Panc1 (cell line): ENCODE data around the gene TENM3. TPM values are rescaled to one million over a fixed set of nuclear protein-coding genes. Genes with fewer than 3 reads are reported as not detected.

Experiments used
- ATAC-seq: fragments of 200-7000 bp; cut with Tn5 transposase; 2 replicates; pipeline ENCODE4 v1.9.1; 2020; ENCODE audit warnings: mild to moderate bottlenecking, moderate library complexity
- BruUV-seq: library from RNA; stranded (reverse); fragments of 400-500 nt; replicated peaks from 2 replicates; lab custom pipeline; 2021; lab: Mats Ljungman, UMichigan
- CTCF ChIA-PET: fragments of 300-600 bp; sonication (Branson Sonifier 250); formaldehyde crosslinking; loops from one replicate; lab custom pipeline; 2022; ENCODE audit warnings: antibody characterized with exemption; lab: Charles Lee
- POLR2A ChIA-PET: fragments of 300-600 bp; sonication (Branson Sonifier 250); formaldehyde crosslinking; loops from one replicate; lab custom pipeline; 2022; ENCODE audit warnings: antibody characterized with exemption; lab: Charles Lee
- DNase-seq: peaks from one replicate; pipeline ENCODE4 v3.0.0-alpha.2; 2010; ENCODE audit warnings: low read depth, low spot score
- H3K27ac ChIP-seq: 2 replicates; pipeline ENCODE4 v1.5.1; 2011; ENCODE audit warnings: mild to moderate bottlenecking, low read length, inconsistent platforms
- H3K27me3 ChIP-seq: fragments of 200-500 bp; sonication (Bioruptor generic); 2 replicates; pipeline ENCODE4 v1.6.0; 2014; ENCODE audit warnings: low read length, inconsistent platforms; ENCODE audit not compliant: control insufficient read depth, insufficient read depth
- H3K36me3 ChIP-seq: fragments of 200-500 bp; sonication (Bioruptor generic); 2 replicates; pipeline ENCODE4 v1.5.1; 2014; ENCODE audit warnings: inconsistent platforms, mild to moderate bottlenecking, low read length, moderate library complexity; ENCODE audit not compliant: control insufficient read depth, insufficient read depth
- H3K4me1 ChIP-seq: 2 replicates; pipeline ENCODE4 v1.5.1; 2011; ENCODE audit warnings: inconsistent platforms, mild to moderate bottlenecking, low read length, moderate library complexity; ENCODE audit not compliant: control insufficient read depth, insufficient read depth
- H3K4me3 ChIP-seq, 2 experiments: 2 replicates each; pipeline ENCODE4 v1.5.1; 2011 to 2012; ENCODE audit warnings: low read depth in 2 of 2, low read length in 2 of 2, mild to moderate bottlenecking in 2 of 2, inconsistent platforms in 1 of 2, moderate library complexity in 1 of 2
- H3K9me3 ChIP-seq: fragments of 200-500 bp; sonication (Bioruptor generic); 2 replicates; pipeline ENCODE4 v1.5.1; 2014; ENCODE audit warnings: low read depth, mild to moderate bottlenecking, inconsistent platforms, low read length, moderate library complexity; ENCODE audit not compliant: control insufficient read depth, insufficient read depth
- CTCF ChIP-seq: fragments of 450-650 bp; IDR thresholded peaks from 2 replicates; pipeline ENCODE4 v1.5.1; 2017; ENCODE audit warnings: mild to moderate bottlenecking
- POLR2AphosphoS5 ChIP-seq: IDR thresholded peaks from 2 replicates; pipeline ENCODE4 v1.6.1; 2012; ENCODE audit warnings: mild to moderate bottlenecking, low read depth, low read length, moderate library complexity
- REST ChIP-seq, 2 experiments: IDR thresholded peaks; 2 replicates each; pipeline ENCODE4 v1.6.1; 2011 to 2012; ENCODE audit warnings: low read depth in 2 of 2, control low read depth in 1 of 2, low read length in 1 of 2, mild to moderate bottlenecking in 1 of 2, moderate library complexity in 1 of 2; ENCODE audit not compliant: insufficient read depth in 1 of 2
- SIN3A ChIP-seq: IDR thresholded peaks from 2 replicates; pipeline ENCODE4 v1.6.1; 2012; ENCODE audit warnings: low read depth, mild to moderate bottlenecking, low read length, moderate library complexity, borderline replicate concordance; ENCODE audit not compliant: insufficient read depth
- TCF7L2 ChIP-seq: IDR thresholded peaks from 2 replicates; pipeline ENCODE4 v1.6.1; 2011; ENCODE audit warnings: mild to moderate bottlenecking, low read depth, low read length, inconsistent platforms
- in situ Hi-C: cut with HindIII; loops from 2 replicates; pipeline ENCODE4 v1.10.0; 2016; ENCODE audit warnings: low sequenced_read_pairs, low pct_unique_long_range_greater_than_20kb
- intact Hi-C: fragments of 100-400 bp; cut with micrococcal nuclease; formaldehyde crosslinking; loops from one replicate; pipeline ENCODE4 v1.10.0; 2022; ENCODE audit not compliant: unreplicated experiment
- total RNA-seq: library from RNA; stranded (reverse); gene quantifications from one replicate; pipeline ENCODE4 v1.2.1, GENCODE V29; 2021; ENCODE audit not compliant: unreplicated experiment

TENM3 gene
- total RNA-seq, 1 experiment from 2014 or later, result 0.95 TPM

DNA sequence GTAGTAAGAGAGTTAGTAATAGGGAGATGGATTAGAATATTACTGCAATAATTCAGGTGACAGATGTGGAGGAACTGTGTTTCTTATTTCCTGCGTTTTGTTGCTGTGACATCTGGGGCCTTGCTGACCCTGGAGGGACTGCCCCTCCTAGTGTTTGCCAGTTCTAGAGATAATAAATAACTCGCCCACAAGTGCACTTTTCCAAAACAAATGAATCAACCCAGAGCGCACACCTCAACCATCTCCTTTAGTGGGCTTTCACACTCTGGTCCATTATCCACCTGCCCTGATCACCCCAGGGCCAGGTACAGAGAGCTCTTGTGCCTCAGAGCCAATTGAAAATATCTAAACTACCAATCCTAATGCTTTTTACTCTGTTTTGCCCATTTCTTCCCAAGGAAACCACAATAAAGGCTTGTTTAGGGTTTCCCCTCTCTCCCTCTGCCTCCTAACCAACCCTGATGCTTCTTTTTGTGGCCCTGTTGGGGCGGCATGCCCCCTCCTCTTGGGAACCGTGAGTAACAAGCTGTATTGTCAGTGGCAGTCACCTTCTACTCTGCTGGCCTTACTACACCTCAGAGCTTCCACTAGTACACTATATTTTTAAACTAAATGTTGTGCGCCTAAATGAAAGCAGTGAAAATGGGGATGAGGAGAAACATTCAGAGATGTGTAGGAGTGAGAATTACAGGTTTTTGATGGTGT lies 270.5 kb downstream of the TENM3 start:
- H3K27me3 ChIP-seq, result no peaks in the 10 kb centered on the region
- TF ChIP-seq POLR2AphosphoS5, result no peak
- TF ChIP-seq REST (IDR thresholded peaks at IDR 0.05; ENCODE audit: insufficient read depth in 1 of 2, low read depth in 2 of 2, low read length in 1 of 2), result no peak
- no peak for TF ChIP-seq SIN3A
- TF ChIP-seq TCF7L2, result no peak
- no peak for TF ChIP-seq CTCF
- in situ Hi-C loops (no loop called here), intact Hi-C loops (no loop called here)
- ATAC-seq (no peak), DNase-seq (no peak)
- H3K9me3 ChIP-seq, result no peaks in the 10 kb centered on the region
- ChIA-PET POLR2A (interaction anchor here (0.6 kb wide), 1 partner anchor 11 kb away, joined by 7 read pairs; no protein-coding TSS in a partner anchor), CTCF (no interaction called here)
- H3K4me3 ChIP-seq, result no peak overlapping the region
- no TSS peak for BruUV-seq
- H3K36me3 ChIP-seq, result no peaks in the 10 kb centered on the region
- H3K4me1 ChIP-seq, result no peaks in the 10 kb centered on the region
- H3K27ac ChIP-seq, result no peak overlapping the region

- DNase-seq (no peak), ATAC-seq (no peak)
- BruUV-seq, result no TSS peak
- in situ Hi-C loops, result no loop called here
- no peak overlapping the region for H3K27ac ChIP-seq
- H3K36me3 ChIP-seq, result no peaks in the 10 kb centered on the region
- H3K27me3 ChIP-seq, result no peaks in the 10 kb centered on the region
- H3K9me3 ChIP-seq, result no peaks in the 10 kb centered on the region
- ChIA-PET CTCF (interaction anchor here (0.6 kb wide), 1 partner anchor 63 kb away, joined by 5 read pairs; no protein-coding TSS in a partner anchor), POLR2A (no interaction called here)
- H3K4me3 ChIP-seq, result no peak overlapping the region
- intact Hi-C loops, result no loop called here
- no peak for TF ChIP-seq REST (IDR thresholded peaks at IDR 0.05; ENCODE audit: insufficient read depth in 1 of 2, low read depth in 2 of 2, low read length in 1 of 2)
- TF ChIP-seq POLR2AphosphoS5, result no peak
- no peak for TF ChIP-seq TCF7L2
- no peak for TF ChIP-seq SIN3A
- TF ChIP-seq CTCF, result no peak
- no peaks in the 10 kb centered on the region for H3K4me1 ChIP-seq
Observed at GRCh38 chr4:182518421-182518820, 275.2 kb downstream of the TENM3 start.
